ENCODE data around the gene CLHC1. TPM values are rescaled to one million over a fixed set of nuclear protein-coding genes. Genes with fewer than 3 reads are reported as not detected.
A peak's percentile ranks its signal among the peaks of the same experiment; 100 is the strongest.

Gene CLHC1
- total and polyA plus RNA-seq, 2 donors (not counting 1 experiment from before 2014, with no cell fraction given): 6.5 to 11.9 TPM

DNA sequence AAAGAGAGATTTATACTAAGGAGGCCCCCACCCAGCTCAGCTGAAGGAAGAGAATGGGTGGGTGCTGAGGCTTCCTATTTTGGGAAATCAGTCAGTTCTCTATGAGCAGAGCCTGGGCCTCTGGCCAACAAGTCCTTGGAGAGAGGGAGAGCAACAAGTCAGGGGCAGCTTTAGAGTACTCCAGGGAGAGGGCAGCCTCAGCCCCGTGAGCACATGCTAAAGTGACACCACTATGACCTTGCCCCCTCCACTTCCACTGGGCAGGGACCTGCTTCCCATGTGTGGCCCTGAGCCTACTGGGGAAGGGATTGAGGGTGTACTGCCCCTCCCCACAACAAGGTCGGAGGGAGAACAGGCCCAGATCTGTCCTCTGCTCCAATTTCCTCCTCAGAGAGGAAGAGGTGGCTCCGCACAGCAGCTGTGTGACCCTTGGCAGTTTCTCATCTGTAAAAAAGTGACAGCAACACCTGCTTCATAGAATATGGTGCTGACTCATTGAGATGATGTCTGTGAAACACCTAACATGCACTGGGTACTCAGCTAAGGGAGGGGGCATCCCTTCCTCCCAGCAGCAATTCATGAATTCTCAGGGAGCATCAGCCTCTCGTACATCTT lies 72.9 kb downstream of the CLHC1 start:
- H2AFZ ChIP-seq (ENCODE audit: low read length): no peak overlapping the region
- no peaks in the 10 kb centered on the region for H3K27me3 ChIP-seq (ENCODE audit: control insufficient read depth, insufficient read depth, low read length)
- H3K27ac ChIP-seq (ENCODE audit: insufficient read depth, low read length): no peak overlapping the region
- no peak overlapping the region for H3K4me3 ChIP-seq (replicated peaks in 1 of 4; ENCODE audit: control extremely low read depth in 1 of 4, insufficient read depth in 1 of 4, low read depth in 3 of 4, low read length in 4 of 4)
- no peaks in the 10 kb centered on the region for H3K79me2 ChIP-seq (ENCODE audit: control insufficient read depth, insufficient read depth, low read length)
- H3K4me2 ChIP-seq (ENCODE audit: extremely low read depth, insufficient read depth, low read length): no peak overlapping the region
- H3K36me3 ChIP-seq (ENCODE audit: control insufficient read depth, insufficient read depth, low read length): no peaks in the 10 kb centered on the region
- no peak overlapping the region for H3K9ac ChIP-seq (ENCODE audit: insufficient read depth, low read length)
- peaks cover 46% of the 10 kb centered on the region for H3K4me1 ChIP-seq (ENCODE audit: control insufficient read depth, extremely low read depth, insufficient read depth, low read length)
- DNase-seq (ENCODE audit: low read depth in 2 of 2): peak in 1 of 2 donors; percentile 44
- H3K9me3 ChIP-seq (ENCODE audit: control insufficient read depth, insufficient read depth, low read depth, low read length): no peaks in the 10 kb centered on the region
- no peak for TF ChIP-seq EZH2 (IDR thresholded peaks at IDR 0.05; ENCODE audit: low read length, missing control alignments)
- TF ChIP-seq, protein P1, sequence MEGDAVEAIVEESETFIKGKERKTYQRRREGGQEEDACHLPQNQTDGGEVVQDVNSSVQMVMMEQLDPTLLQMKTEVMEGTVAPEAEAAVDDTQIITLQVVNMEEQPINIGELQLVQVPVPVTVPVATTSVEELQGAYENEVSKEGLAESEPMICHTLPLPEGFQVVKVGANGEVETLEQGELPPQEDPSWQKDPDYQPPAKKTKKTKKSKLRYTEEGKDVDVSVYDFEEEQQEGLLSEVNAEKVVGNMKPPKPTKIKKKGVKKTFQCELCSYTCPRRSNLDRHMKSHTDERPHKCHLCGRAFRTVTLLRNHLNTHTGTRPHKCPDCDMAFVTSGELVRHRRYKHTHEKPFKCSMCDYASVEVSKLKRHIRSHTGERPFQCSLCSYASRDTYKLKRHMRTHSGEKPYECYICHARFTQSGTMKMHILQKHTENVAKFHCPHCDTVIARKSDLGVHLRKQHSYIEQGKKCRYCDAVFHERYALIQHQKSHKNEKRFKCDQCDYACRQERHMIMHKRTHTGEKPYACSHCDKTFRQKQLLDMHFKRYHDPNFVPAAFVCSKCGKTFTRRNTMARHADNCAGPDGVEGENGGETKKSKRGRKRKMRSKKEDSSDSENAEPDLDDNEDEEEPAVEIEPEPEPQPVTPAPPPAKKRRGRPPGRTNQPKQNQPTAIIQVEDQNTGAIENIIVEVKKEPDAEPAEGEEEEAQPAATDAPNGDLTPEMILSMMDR (conservative IDR thresholded peaks at IDR 0.05 in 1 of 2, IDR thresholded peaks at IDR 0.05 in 1 of 2; ENCODE audit: low read depth in 1 of 2, low read length in 2 of 2): no peak
- no peaks in the 10 kb centered on the region for H4K20me1 ChIP-seq (ENCODE audit: control insufficient read depth, extremely low read depth, insufficient read depth, low read length)

DNA sequence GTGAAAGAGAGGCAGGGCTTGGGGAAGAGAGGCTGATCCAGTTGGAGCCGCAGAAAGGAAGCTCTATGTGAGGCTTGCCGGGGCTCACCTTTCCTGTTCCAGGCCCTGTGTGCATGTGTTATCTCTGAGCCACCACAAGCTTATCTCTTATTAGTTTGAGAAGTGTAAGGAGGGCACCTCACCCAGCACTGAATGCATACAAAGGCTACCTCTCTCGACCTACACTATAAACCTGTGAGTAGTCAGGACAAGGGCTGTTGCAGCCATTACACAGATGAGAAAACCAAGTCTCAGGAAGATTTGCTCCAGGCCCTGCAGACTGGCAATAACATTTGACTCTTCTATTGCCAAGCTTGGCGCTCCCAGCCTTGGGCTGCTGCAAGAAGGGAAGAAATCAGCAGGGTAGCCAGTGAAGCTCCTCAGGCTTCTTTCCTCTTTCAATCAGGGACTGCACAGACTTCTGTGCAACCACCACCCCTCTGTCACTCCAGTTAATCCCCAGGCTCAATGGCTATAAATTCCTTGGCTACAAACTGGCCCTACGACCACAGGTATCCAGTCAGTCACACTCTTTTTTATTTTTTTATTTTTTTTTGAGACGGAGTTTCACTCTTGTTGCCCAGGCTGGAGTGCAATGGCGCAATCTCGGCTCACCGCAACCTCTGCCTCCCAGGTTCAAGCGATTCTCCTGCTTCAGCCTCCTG lies 73.8 kb downstream of the CLHC1 start:
- Histone ChIP-seq H3K27me3 (ENCODE audit: control insufficient read depth, insufficient read depth, low read length) (no peaks in the 10 kb centered on the region), H3K36me3 (ENCODE audit: control insufficient read depth, insufficient read depth, low read length) (no peaks in the 10 kb centered on the region), H3K9me3 (ENCODE audit: control insufficient read depth, insufficient read depth, low read depth, low read length) (no peaks in the 10 kb centered on the region), H3K27ac (ENCODE audit: insufficient read depth, low read length) (no peak overlapping the region), H3K4me2 (ENCODE audit: extremely low read depth, insufficient read depth, low read length) (peak overlapping the region; percentile 2), H2AFZ (ENCODE audit: low read length) (no peak overlapping the region), H4K20me1 (ENCODE audit: control insufficient read depth, extremely low read depth, insufficient read depth, low read length) (no peaks in the 10 kb centered on the region), H3K4me1 (ENCODE audit: control insufficient read depth, extremely low read depth, insufficient read depth, low read length) (peaks cover 43% of the 10 kb centered on the region), H3K79me2 (ENCODE audit: control insufficient read depth, insufficient read depth, low read length) (no peaks in the 10 kb centered on the region), H3K9ac (ENCODE audit: insufficient read depth, low read length) (no peak overlapping the region), H3K4me3 (replicated peaks in 1 of 4; ENCODE audit: control extremely low read depth in 1 of 4, insufficient read depth in 1 of 4, low read depth in 3 of 4, low read length in 4 of 4) (no peak overlapping the region)
- DNase-seq (ENCODE audit: low read depth in 2 of 2): no peak
- no peak for TF ChIP-seq EZH2 (IDR thresholded peaks at IDR 0.05; ENCODE audit: low read length, missing control alignments)
- TF ChIP-seq, protein P1 (conservative IDR thresholded peaks at IDR 0.05 in 1 of 2, IDR thresholded peaks at IDR 0.05 in 1 of 2; ENCODE audit: low read depth in 1 of 2, low read length in 2 of 2): no peak

DNA sequence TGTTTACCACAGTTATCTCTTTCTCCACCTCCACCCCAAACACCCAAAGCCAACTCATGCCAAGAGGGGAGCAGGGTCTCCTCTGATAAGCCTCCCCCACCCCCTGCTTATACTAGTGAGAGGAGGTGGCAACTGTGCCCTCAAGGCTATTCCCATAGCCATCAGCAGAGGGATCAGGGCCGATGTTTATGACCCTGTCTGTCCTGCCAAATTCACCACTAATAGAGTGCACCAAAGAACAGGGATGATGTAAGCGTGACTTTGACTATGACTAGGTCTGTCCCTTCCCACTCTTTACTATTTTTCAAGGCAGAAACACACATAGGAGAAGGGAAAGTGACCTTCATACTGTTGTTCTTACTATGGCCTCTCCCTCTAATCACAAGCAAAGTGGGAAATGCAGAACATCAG lies 74.6 kb downstream of the CLHC1 start:
- DNase-seq (ENCODE audit: low read depth in 2 of 2): peak; percentile 54 to 62
- Histone ChIP-seq H4K20me1 (ENCODE audit: control insufficient read depth, extremely low read depth, insufficient read depth, low read length) (no peaks in the 10 kb centered on the region), H3K9me3 (ENCODE audit: control insufficient read depth, insufficient read depth, low read depth, low read length) (no peaks in the 10 kb centered on the region), H3K4me1 (ENCODE audit: control insufficient read depth, extremely low read depth, insufficient read depth, low read length) (peaks cover 43% of the 10 kb centered on the region), H3K9ac (ENCODE audit: insufficient read depth, low read length) (no peak overlapping the region), H3K36me3 (ENCODE audit: control insufficient read depth, insufficient read depth, low read length) (no peaks in the 10 kb centered on the region), H3K4me3 (replicated peaks in 1 of 4; ENCODE audit: control extremely low read depth in 1 of 4, insufficient read depth in 1 of 4, low read depth in 3 of 4, low read length in 4 of 4) (no peak overlapping the region), H3K79me2 (ENCODE audit: control insufficient read depth, insufficient read depth, low read length) (no peaks in the 10 kb centered on the region), H3K27ac (ENCODE audit: insufficient read depth, low read length) (peak overlapping the region; percentile 56), H3K27me3 (ENCODE audit: control insufficient read depth, insufficient read depth, low read length) (no peaks in the 10 kb centered on the region), H3K4me2 (ENCODE audit: extremely low read depth, insufficient read depth, low read length) (peak overlapping the region; percentile 2), H2AFZ (ENCODE audit: low read length) (no peak overlapping the region)
- TF ChIP-seq, protein P1 (conservative IDR thresholded peaks at IDR 0.05 in 1 of 2, IDR thresholded peaks at IDR 0.05 in 1 of 2; ENCODE audit: low read depth in 1 of 2, low read length in 2 of 2): peak; percentile 15 to 22
- no peak for TF ChIP-seq EZH2 (IDR thresholded peaks at IDR 0.05; ENCODE audit: low read length, missing control alignments)

All from fibroblast of lung (primary cell).